Upper lobe of left lung (tissue), 4 donors: ENCODE measurements around the gene GSG1L.

Experiments
- EP300 ChIP-seq, 4 donors: sonication (generic); formaldehyde crosslinking; IDR thresholded peaks; one replicate each; pipeline ENCODE4 v1.5.1; 2017; ENCODE audit warnings: antibody characterized with exemption in 4 of 4, control low read depth in 2 of 4
- POLR2AphosphoS5 ChIP-seq, 2 donors: sonication (generic); formaldehyde crosslinking; IDR thresholded peaks; one replicate each; pipeline ENCODE4 v1.5.1; 2017; ENCODE audit warnings: antibody characterized with exemption in 2 of 2

DNA sequence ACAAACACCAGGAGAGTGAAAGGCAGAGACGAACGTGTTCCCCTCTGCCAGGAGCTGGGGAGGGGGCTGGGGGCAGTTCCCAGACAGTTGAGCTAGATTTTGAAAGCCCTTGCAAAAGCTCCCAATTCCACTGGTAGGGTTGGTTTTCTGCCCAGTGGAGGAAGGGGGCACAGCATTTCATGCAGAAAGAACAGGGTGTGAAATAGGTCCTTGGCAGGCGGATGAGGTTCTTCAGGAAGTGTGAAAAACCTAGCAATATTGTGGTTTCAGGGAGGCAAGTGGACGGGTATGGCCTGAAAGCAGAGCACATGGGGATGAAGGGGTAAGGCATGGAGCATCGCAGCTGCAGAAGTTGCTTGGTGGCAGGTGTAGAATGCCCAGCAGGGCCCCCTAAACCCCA lies 265.3 kb downstream of the GSG1L start:
- TF ChIP-seq POLR2AphosphoS5 (IDR thresholded peaks at IDR 0.05) (no peak), EP300 (IDR thresholded peaks at IDR 0.05) (no peak)
